Uterus (tissue), 2 donors: ENCODE measurements around the gene SLC35E3.

Experiments
- POLR2A ChIP-seq, 2 donors: fragments of 450-650 bp; IDR thresholded peaks; one replicate each; pipeline ENCODE4 v1.6.1; 2016; ENCODE audit warnings: antibody characterized with exemption in 2 of 2, mild to moderate bottlenecking in 1 of 2, moderate library complexity in 1 of 2
- TF ChIP-seq, protein P1 (sequence below), 4 experiments: fragments of 200-600 bp in 2 of 4; fragments of 450-650 bp in 2 of 4; sonication (generic) in 2 of 4; IDR thresholded peaks; one replicate each; pipeline ENCODE4 v1.5.1; 2016 to 2019; ENCODE audit warnings: antibody characterized with exemption in 4 of 4, mild to moderate bottlenecking in 2 of 4, moderate library complexity in 1 of 4

DNA sequence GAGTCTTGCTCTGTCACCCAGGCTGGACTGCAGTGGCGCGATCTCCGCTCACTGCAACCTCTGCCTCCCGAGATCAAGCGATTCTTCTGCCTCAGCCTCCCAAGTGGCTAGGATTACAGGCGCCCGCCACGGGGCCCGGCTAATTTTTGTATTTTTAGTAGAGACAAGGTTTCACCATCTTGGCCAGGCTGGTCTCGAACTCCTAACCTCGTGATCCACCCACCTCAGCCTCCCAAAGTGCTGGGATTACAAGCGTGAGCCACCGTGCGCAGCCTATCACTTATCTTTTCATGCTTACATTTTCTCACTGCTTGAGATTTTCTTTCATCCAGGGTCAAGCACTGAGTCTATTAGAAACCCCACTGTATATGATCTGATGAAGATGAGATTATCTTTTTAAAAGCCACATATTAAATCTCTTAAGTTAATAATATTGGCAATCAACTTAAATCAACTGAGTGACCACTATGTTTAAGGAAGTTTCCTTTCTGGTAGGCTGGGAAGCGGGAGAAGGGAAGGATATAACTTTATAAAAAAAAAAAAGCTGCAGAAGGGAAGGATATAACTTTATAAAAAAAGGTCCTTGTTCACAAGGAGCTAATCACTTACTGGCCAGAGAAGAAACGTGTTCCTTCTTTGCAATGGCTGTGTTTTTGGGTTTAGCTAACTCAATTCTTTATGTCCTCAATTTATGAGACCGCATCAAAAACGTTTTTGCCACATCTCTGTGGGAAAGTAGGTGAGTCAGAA lies 60.7 kb downstream of the SLC35E3 start:
- TF ChIP-seq POLR2A (IDR thresholded peaks at IDR 0.05): no peak
- TF ChIP-seq, protein P1, sequence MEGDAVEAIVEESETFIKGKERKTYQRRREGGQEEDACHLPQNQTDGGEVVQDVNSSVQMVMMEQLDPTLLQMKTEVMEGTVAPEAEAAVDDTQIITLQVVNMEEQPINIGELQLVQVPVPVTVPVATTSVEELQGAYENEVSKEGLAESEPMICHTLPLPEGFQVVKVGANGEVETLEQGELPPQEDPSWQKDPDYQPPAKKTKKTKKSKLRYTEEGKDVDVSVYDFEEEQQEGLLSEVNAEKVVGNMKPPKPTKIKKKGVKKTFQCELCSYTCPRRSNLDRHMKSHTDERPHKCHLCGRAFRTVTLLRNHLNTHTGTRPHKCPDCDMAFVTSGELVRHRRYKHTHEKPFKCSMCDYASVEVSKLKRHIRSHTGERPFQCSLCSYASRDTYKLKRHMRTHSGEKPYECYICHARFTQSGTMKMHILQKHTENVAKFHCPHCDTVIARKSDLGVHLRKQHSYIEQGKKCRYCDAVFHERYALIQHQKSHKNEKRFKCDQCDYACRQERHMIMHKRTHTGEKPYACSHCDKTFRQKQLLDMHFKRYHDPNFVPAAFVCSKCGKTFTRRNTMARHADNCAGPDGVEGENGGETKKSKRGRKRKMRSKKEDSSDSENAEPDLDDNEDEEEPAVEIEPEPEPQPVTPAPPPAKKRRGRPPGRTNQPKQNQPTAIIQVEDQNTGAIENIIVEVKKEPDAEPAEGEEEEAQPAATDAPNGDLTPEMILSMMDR (IDR thresholded peaks at IDR 0.05): no peak
